Panc1 (cell line): Measurements from ENCODE around the gene ALDH2. TPM values are rescaled to one million over a fixed set of nuclear protein-coding genes. Genes with fewer than 3 reads are reported as not detected.

ENCODE experiments used
- ATAC-seq: fragments of 200-7000 bp; cut with Tn5 transposase; 2 replicates; pipeline ENCODE4 v1.9.1; 2020; ENCODE audit warnings: mild to moderate bottlenecking, moderate library complexity
- BruUV-seq: library from RNA; stranded (reverse); fragments of 400-500 nt; replicated peaks from 2 replicates; lab custom pipeline; 2021; lab: Mats Ljungman, UMichigan
- CTCF ChIA-PET: fragments of 300-600 bp; sonication (Branson Sonifier 250); formaldehyde crosslinking; loops from one replicate; lab custom pipeline; 2022; ENCODE audit warnings: antibody characterized with exemption; lab: Charles Lee
- POLR2A ChIA-PET: fragments of 300-600 bp; sonication (Branson Sonifier 250); formaldehyde crosslinking; loops from one replicate; lab custom pipeline; 2022; ENCODE audit warnings: antibody characterized with exemption; lab: Charles Lee
- DNase-seq: peaks from one replicate; pipeline ENCODE4 v3.0.0-alpha.2; 2010; ENCODE audit warnings: low read depth, low spot score
- H3K27ac ChIP-seq: 2 replicates; pipeline ENCODE4 v1.5.1; 2011; ENCODE audit warnings: mild to moderate bottlenecking, low read length, inconsistent platforms
- H3K27me3 ChIP-seq: fragments of 200-500 bp; sonication (Bioruptor generic); 2 replicates; pipeline ENCODE4 v1.6.0; 2014; ENCODE audit warnings: low read length, inconsistent platforms; ENCODE audit not compliant: control insufficient read depth, insufficient read depth
- H3K36me3 ChIP-seq: fragments of 200-500 bp; sonication (Bioruptor generic); 2 replicates; pipeline ENCODE4 v1.5.1; 2014; ENCODE audit warnings: inconsistent platforms, mild to moderate bottlenecking, low read length, moderate library complexity; ENCODE audit not compliant: control insufficient read depth, insufficient read depth
- H3K4me1 ChIP-seq: 2 replicates; pipeline ENCODE4 v1.5.1; 2011; ENCODE audit warnings: inconsistent platforms, mild to moderate bottlenecking, low read length, moderate library complexity; ENCODE audit not compliant: control insufficient read depth, insufficient read depth
- H3K4me3 ChIP-seq, 2 experiments: 2 replicates each; pipeline ENCODE4 v1.5.1; 2011 to 2012; ENCODE audit warnings: low read depth in 2 of 2, low read length in 2 of 2, mild to moderate bottlenecking in 2 of 2, inconsistent platforms in 1 of 2, moderate library complexity in 1 of 2
- H3K9me3 ChIP-seq: fragments of 200-500 bp; sonication (Bioruptor generic); 2 replicates; pipeline ENCODE4 v1.5.1; 2014; ENCODE audit warnings: low read depth, mild to moderate bottlenecking, inconsistent platforms, low read length, moderate library complexity; ENCODE audit not compliant: control insufficient read depth, insufficient read depth
- CTCF ChIP-seq: fragments of 450-650 bp; IDR thresholded peaks from 2 replicates; pipeline ENCODE4 v1.5.1; 2017; ENCODE audit warnings: mild to moderate bottlenecking
- POLR2AphosphoS5 ChIP-seq: IDR thresholded peaks from 2 replicates; pipeline ENCODE4 v1.6.1; 2012; ENCODE audit warnings: mild to moderate bottlenecking, low read depth, low read length, moderate library complexity
- REST ChIP-seq, 2 experiments: IDR thresholded peaks; 2 replicates each; pipeline ENCODE4 v1.6.1; 2011 to 2012; ENCODE audit warnings: low read depth in 2 of 2, control low read depth in 1 of 2, low read length in 1 of 2, mild to moderate bottlenecking in 1 of 2, moderate library complexity in 1 of 2; ENCODE audit not compliant: insufficient read depth in 1 of 2
- SIN3A ChIP-seq: IDR thresholded peaks from 2 replicates; pipeline ENCODE4 v1.6.1; 2012; ENCODE audit warnings: low read depth, mild to moderate bottlenecking, low read length, moderate library complexity, borderline replicate concordance; ENCODE audit not compliant: insufficient read depth
- TCF7L2 ChIP-seq: IDR thresholded peaks from 2 replicates; pipeline ENCODE4 v1.6.1; 2011; ENCODE audit warnings: mild to moderate bottlenecking, low read depth, low read length, inconsistent platforms
- in situ Hi-C: cut with HindIII; loops from 2 replicates; pipeline ENCODE4 v1.10.0; 2016; ENCODE audit warnings: low sequenced_read_pairs, low pct_unique_long_range_greater_than_20kb
- intact Hi-C: fragments of 100-400 bp; cut with micrococcal nuclease; formaldehyde crosslinking; loops from one replicate; pipeline ENCODE4 v1.10.0; 2022; ENCODE audit not compliant: unreplicated experiment
- total RNA-seq: library from RNA; stranded (reverse); gene quantifications from one replicate; pipeline ENCODE4 v1.2.1, GENCODE V29; 2021; ENCODE audit not compliant: unreplicated experiment

Gene ALDH2
- total RNA-seq, 1 experiment from 2014 or later = 9.0 TPM

GRCh38 chr12:111827907-111828306 lies 61.2 kb downstream of the ALDH2 start:
- no peak overlapping the region for H3K4me3 ChIP-seq
- no peaks in the 10 kb centered on the region for H3K36me3 ChIP-seq
- ATAC-seq = no peak
- TF ChIP-seq TCF7L2 (no peak), CTCF (no peak), SIN3A (no peak), REST (IDR thresholded peaks at IDR 0.05; ENCODE audit: insufficient read depth in 1 of 2, low read depth in 2 of 2, low read length in 1 of 2) (no peak), POLR2AphosphoS5 (no peak)
- in situ Hi-C loops (no loop called here), intact Hi-C loops (no loop called here)
- H3K27ac ChIP-seq = no peak overlapping the region
- peaks cover 2% of the 10 kb centered on the region; the same call in 1 of the 2 replicates for H3K4me1 ChIP-seq
- H3K9me3 ChIP-seq = no peaks in the 10 kb centered on the region
- CTCF ChIA-PET = no interaction called here
- BruUV-seq = no TSS peak
- H3K27me3 ChIP-seq = no peaks in the 10 kb centered on the region
- DNase-seq = no peak
- POLR2A ChIA-PET = no interaction called here

GRCh38 chr12:111828338-111828979 lies 61.7 kb downstream of the ALDH2 start:
- no TSS peak for BruUV-seq
- no peak for ATAC-seq
- in situ Hi-C loops = no loop called here

More at GRCh38 chr12:111828338-111828979, 61.7 kb downstream of the ALDH2 start:
- POLR2A ChIA-PET = no interaction called here
- H3K4me1 ChIP-seq = peaks cover 2% of the 10 kb centered on the region; the same call in 1 of the 2 replicates
- no peaks in the 10 kb centered on the region for H3K27me3 ChIP-seq
- H3K27ac ChIP-seq = no peak overlapping the region
- no peaks in the 10 kb centered on the region for H3K9me3 ChIP-seq
- intact Hi-C loops = no loop called here
- DNase-seq = no peak
- H3K4me3 ChIP-seq = no peak overlapping the region
- TF ChIP-seq TCF7L2 (no peak), POLR2AphosphoS5 (no peak), CTCF (no peak), SIN3A (no peak), REST (IDR thresholded peaks at IDR 0.05; ENCODE audit: insufficient read depth in 1 of 2, low read depth in 2 of 2, low read length in 1 of 2) (no peak)
- H3K36me3 ChIP-seq = no peaks in the 10 kb centered on the region
- CTCF ChIA-PET = no interaction called here
